Measurements from ENCODE around the gene C2CD5. TPM values are rescaled to one million over a fixed set of nuclear protein-coding genes. Genes with fewer than 3 reads are reported as not detected.
"Not testable (repeated sequence)": the region's sequence is repeated elsewhere in the genome, so short reads cannot be mapped to it uniquely, and the experiment has no call there.

Gene C2CD5
- total and polyA plus RNA-seq, 8 donors, result 34.4 to 98.3 (median 75.6) TPM

DNA sequence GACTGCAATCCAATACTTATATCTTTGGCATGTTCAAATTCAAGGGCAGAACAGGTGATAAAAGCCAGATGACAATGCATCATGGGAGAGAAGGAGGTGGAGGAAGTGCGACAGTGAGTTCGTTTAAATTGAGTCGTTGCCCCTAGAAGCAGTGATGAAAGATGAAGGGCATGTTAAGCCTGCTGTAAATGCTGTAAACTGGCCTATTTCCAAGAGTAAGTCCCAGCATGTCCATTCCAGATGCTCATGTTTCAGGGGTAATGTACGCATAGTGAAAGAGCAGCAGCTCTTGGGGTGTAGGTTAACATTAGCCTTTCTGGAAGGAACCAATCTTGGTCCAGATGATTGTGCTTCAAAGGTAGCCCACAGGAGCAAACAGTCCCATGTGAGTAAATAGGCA, 97.1 kb downstream of the C2CD5 start:
- no peak overlapping the region for H3K27ac ChIP-seq
- DNase-seq, result no peak
- no peaks in the 10 kb centered on the region for H3K9me3 ChIP-seq
- intact Hi-C loops (cut with DNase I), result no loop called here
- no peaks in the 10 kb centered on the region for H3K27me3 ChIP-seq
- TF ChIP-seq, protein P1, sequence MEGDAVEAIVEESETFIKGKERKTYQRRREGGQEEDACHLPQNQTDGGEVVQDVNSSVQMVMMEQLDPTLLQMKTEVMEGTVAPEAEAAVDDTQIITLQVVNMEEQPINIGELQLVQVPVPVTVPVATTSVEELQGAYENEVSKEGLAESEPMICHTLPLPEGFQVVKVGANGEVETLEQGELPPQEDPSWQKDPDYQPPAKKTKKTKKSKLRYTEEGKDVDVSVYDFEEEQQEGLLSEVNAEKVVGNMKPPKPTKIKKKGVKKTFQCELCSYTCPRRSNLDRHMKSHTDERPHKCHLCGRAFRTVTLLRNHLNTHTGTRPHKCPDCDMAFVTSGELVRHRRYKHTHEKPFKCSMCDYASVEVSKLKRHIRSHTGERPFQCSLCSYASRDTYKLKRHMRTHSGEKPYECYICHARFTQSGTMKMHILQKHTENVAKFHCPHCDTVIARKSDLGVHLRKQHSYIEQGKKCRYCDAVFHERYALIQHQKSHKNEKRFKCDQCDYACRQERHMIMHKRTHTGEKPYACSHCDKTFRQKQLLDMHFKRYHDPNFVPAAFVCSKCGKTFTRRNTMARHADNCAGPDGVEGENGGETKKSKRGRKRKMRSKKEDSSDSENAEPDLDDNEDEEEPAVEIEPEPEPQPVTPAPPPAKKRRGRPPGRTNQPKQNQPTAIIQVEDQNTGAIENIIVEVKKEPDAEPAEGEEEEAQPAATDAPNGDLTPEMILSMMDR (IDR thresholded peaks at IDR 0.05), result no peak
- H3K36me3 ChIP-seq, result no peaks in the 10 kb centered on the region
- no peak overlapping the region for H3K4me3 ChIP-seq
- H3K4me1 ChIP-seq, result no peaks in the 10 kb centered on the region
- no peak for ATAC-seq

DNA sequence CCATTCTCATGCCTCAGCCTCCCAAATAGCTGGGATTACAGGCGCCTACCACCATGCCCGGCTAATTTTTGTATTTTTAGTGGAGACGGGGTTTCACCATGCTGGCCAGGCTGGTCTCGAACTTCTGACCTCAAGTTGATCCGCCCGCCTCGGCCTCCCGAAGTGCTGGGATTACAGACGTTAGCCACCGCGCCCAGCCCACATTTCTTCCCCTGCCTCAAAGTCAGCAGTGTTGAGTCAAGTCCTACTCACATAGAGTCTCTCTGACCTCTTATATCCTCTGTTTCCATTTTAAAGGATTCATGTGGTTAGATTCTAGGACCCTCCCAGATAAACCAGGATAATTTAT, 100.1 kb downstream of the C2CD5 start:
- not testable (repeated sequence) for H3K4me1 ChIP-seq, H3K4me3 ChIP-seq, H3K9me3 ChIP-seq, H3K27me3 ChIP-seq, H3K27ac ChIP-seq, H3K36me3 ChIP-seq, ATAC-seq, DNase-seq
- intact Hi-C loops (cut with DNase I), result loop anchor here in 1 of 2 donors (5.0 kb wide), 1 partner anchor 357 kb away; no protein-coding TSS in a partner anchor

DNA sequence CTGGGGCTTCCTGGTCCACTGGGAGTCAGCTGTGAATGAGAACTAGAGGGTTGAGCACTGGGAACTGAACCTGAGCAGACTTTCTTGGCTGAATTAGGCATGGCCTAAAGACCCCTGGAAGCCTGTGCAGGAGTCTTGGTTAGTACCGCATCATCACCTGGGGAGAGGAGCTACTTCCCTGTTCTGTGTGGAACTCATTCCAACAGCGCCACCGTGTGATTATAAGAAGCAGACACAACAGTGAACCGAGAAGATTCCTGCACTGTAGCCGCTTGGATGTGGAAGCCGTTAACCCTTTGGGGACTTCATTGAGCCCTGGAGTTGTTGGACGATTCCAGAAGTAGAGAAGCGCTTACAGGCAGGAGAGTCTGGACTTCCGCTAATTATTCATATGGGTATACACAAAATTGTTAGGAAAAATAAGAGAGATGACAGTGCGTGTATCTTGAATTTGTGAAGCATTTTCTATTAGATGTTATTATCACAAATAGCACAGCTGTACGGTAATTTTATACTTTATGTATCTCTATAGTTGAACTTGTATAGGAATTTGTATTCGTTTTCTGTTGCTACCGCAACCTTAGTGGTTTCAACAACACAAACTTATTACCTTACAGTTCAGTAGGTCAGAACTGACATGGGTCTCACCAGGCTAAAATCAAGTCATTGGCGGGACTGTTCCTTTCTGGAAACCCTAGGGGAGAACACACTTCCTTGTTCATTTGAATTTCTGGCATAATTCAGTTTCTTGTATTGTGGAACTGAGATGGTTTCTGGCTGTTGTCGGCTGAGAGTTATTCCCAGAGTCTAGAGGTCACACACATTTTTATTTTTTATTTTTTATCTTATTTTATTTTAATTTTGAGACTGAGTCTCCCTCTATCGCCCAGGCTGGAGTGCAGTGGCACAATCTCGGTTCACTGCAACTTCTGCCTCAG, 100.7 kb downstream of the C2CD5 start:
- Histone ChIP-seq H3K4me3 (no peak overlapping the region), H3K27ac (no peak overlapping the region), H3K9me3 (no peaks in the 10 kb centered on the region), H3K36me3 (no peaks in the 10 kb centered on the region), H3K4me1 (no peaks in the 10 kb centered on the region), H3K27me3 (no peaks in the 10 kb centered on the region)
- TF ChIP-seq, protein P1 (IDR thresholded peaks at IDR 0.05), result peak; percentile 64
- ATAC-seq, result peak; percentile 100
- intact Hi-C loops (cut with DNase I), result loop anchor here in 1 of 2 donors (5.0 kb wide), 1 partner anchor 356 kb away; no protein-coding TSS in a partner anchor
- peak in 2 of 4 donors; percentile 59 to 85 for DNase-seq

DNA sequence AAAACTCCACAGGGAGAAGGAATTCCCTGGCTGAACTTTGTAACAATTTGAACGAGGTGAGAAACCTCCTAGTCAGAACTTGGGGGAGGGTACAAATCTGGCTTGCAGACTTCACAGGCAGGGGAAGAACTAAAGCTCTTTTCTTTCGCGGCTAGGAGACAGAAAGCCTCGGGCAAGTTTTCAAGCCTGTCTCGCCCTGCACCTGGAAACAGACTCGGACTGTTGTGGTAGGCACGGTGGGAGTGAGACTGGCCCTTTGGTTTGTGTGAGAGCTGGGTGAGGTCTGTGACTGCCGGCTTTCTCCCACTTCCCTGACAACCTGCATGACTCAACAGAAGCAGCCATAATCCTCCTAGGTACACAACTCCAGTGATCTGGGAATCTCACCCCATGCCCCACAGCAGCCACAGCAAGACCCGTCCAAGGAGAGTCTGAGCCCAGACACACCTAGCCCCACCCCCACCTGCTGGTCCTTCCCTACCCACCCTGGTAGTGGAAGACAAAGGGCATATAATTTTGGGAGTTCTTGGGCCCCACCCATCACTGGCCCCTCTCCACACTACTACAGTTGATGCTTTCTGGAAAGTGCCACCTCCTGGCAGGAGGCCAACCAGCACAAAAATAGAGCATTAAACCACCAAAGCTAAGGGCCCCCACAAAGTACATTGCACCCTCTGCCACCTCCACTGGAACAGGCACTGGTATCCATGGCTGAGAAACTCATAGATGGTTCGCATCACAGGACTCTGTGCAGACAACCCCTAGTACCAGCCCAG, 107.1 kb downstream of the C2CD5 start:
- TF ChIP-seq, protein P1 (IDR thresholded peaks at IDR 0.05), result no peak
- H3K9me3 ChIP-seq, result no peaks in the 10 kb centered on the region
- DNase-seq, result peak in 1 of 4 donors; percentile 24
- H3K27ac ChIP-seq, result no peak overlapping the region
- no peak for ATAC-seq
- no peaks in the 10 kb centered on the region for H3K36me3 ChIP-seq
- intact Hi-C loops (cut with DNase I), result no loop called here
- no peaks in the 10 kb centered on the region for H3K4me1 ChIP-seq
- H3K4me3 ChIP-seq, result no peak overlapping the region
- no peaks in the 10 kb centered on the region for H3K27me3 ChIP-seq

DNA sequence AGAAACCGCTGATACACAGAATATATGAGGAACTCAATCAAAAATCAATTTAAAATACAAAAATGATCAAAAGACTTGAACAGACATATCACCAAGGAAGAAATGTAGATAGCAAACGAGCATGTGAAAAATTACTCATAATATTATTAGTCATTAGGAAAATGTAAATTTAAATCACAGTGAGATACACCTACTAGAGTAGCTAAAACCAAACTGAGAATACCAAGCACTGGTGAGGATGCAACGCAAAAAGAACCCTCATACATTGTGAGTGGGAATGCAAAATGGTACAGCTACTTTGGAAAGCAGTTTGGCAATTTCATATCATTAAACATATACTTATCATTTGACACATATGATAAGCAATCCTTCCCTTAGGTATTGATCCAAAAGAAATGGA, 108.8 kb downstream of the C2CD5 start:
- H3K36me3 ChIP-seq, result no peaks in the 10 kb centered on the region
- no peak overlapping the region for H3K4me3 ChIP-seq
- TF ChIP-seq, protein P1 (IDR thresholded peaks at IDR 0.05), result no peak
- H3K9me3 ChIP-seq, result no peaks in the 10 kb centered on the region
- H3K27ac ChIP-seq, result no peak overlapping the region
- no peaks in the 10 kb centered on the region for H3K27me3 ChIP-seq
- no peaks in the 10 kb centered on the region for H3K4me1 ChIP-seq
- ATAC-seq (no peak), DNase-seq (no peak)
- intact Hi-C loops (cut with DNase I), result no loop called here
